Smooth muscle cell (in vitro differentiated cells): ENCODE measurements around the gene ETNK2. TPM values are rescaled to one million over a fixed set of nuclear protein-coding genes. Genes with fewer than 3 reads are reported as not detected.

Experiments
- DNase-seq: peaks from one replicate; lab custom pipeline; 2025; ENCODE audit not compliant: unreplicated experiment; lab: John Stamatoyannopoulos, UW
- H2AFZ ChIP-seq: fragments of 200-600 bp; sonication (generic); 2 replicates; pipeline ENCODE4 v1.6.0; 2016; ENCODE audit warnings: antibody characterized with exemption, low read depth, mild to moderate bottlenecking
- H3F3A ChIP-seq: fragments of 200-600 bp; sonication (generic); 2 replicates; pipeline ENCODE4 v1.6.0; 2017; ENCODE audit warnings: antibody characterized with exemption, low read depth
- H3K27ac ChIP-seq: fragments of 200-600 bp; sonication (generic); 2 replicates; pipeline ENCODE4 v1.5.1; 2016; ENCODE audit warnings: low read depth, mild to moderate bottlenecking
- H3K27me3 ChIP-seq: fragments of 200-600 bp; sonication (generic); 2 replicates; pipeline ENCODE4 v1.6.1; 2016; ENCODE audit warnings: low read depth, mild to moderate bottlenecking
- H3K36me3 ChIP-seq: fragments of 200-600 bp; sonication (generic); 2 replicates; pipeline ENCODE4 v1.5.1; 2016; ENCODE audit warnings: low read depth
- H3K4me1 ChIP-seq: fragments of 200-600 bp; sonication (generic); 2 replicates; pipeline ENCODE4 v1.5.1; 2016; ENCODE audit warnings: low read depth
- H3K4me2 ChIP-seq: fragments of 200-600 bp; sonication (generic); 2 replicates; pipeline ENCODE4 v1.6.0; 2016; ENCODE audit warnings: mild to moderate bottlenecking
- H3K4me3 ChIP-seq: fragments of 200-600 bp; sonication (generic); 2 replicates; pipeline ENCODE4 v1.5.1; 2016; ENCODE audit warnings: mild to moderate bottlenecking
- H3K79me2 ChIP-seq: fragments of 200-600 bp; sonication (generic); 2 replicates; pipeline ENCODE4 v1.6.0; 2016; ENCODE audit warnings: low read depth, mild to moderate bottlenecking
- H3K9ac ChIP-seq: fragments of 200-600 bp; sonication (generic); 2 replicates; pipeline ENCODE4 v1.6.0; 2016; ENCODE audit warnings: low read depth
- H3K9me3 ChIP-seq: fragments of 200-600 bp; sonication (generic); replicated peaks from 2 replicates; pipeline ENCODE4 v1.5.1; 2016; ENCODE audit warnings: low read depth
- H4K20me1 ChIP-seq: fragments of 200-600 bp; sonication (generic); 2 replicates; pipeline ENCODE4 v1.6.0; 2016; ENCODE audit warnings: low read depth
- CTCF ChIP-seq: fragments of 200-600 bp; sonication (generic); IDR thresholded peaks from 2 replicates; pipeline ENCODE4 v1.5.1; 2017; ENCODE audit warnings: borderline replicate concordance, mild to moderate bottlenecking, antibody characterized with exemption; ENCODE audit not compliant: insufficient read depth, poor library complexity, severe bottlenecking
- WGBS: methylation state at CpG from one replicate; pipeline ENCODE4 v1.1.7; 2016; ENCODE audit warnings: low lambda C conversion rate; 5-methylcytosine and 5-hydroxymethylcytosine counted together
- polyA plus RNA-seq: library from polyadenylated mRNA; unstranded; fragments of >200 nt; fragmentation: Nextera tagmentation; extraction: Ambion mirVana; gene quantifications from 2 replicates; pipeline ENCODE4 v1.2.1, GENCODE V29; 2016
- total RNA-seq: library from RNA; depleted of rRNA; stranded (reverse); fragments of >200 nt; gene quantifications from 2 replicates; pipeline ENCODE4 v1.2.3, GENCODE V29; 2014

ETNK2 gene
- total and polyA plus RNA-seq, 2 experiments from 2014 or later = 8.9 to 21.4 TPM

- Histone ChIP-seq H3K4me3 (no peak overlapping the region), H3K79me2 (no peaks in the 10 kb centered on the region), H3K4me2 (no peak overlapping the region), H3K9ac (no peak overlapping the region), H4K20me1 (no peaks in the 10 kb centered on the region), H3K4me1 (no peaks in the 10 kb centered on the region), H3K27ac (no peak overlapping the region), H3K9me3 (no peaks in the 10 kb centered on the region), H2AFZ (no peak overlapping the region), H3K36me3 (no peaks in the 10 kb centered on the region), H3K27me3 (peaks cover 20% of the 10 kb centered on the region), H3F3A (peaks cover 5% of the 10 kb centered on the region)
- no peak for DNase-seq
- no peak for TF ChIP-seq CTCF
- WGBS = 84% methylated on average over 2 of the region's 2 CpGs
Observed at GRCh38 chr1:204172404-204173029, 20.7 kb upstream of the ETNK2 start.

GRCh38 chr1:204171751-204172178 is 19.9 kb upstream of the ETNK2 start:
- no peak for TF ChIP-seq CTCF
- Histone ChIP-seq H3K9ac (no peak overlapping the region), H3K4me2 (no peak overlapping the region), H3K27ac (no peak overlapping the region), H2AFZ (no peak overlapping the region), H3K9me3 (no peaks in the 10 kb centered on the region), H3K4me1 (no peaks in the 10 kb centered on the region), H3K27me3 (peaks cover 19% of the 10 kb centered on the region), H3F3A (peaks cover 5% of the 10 kb centered on the region), H4K20me1 (no peaks in the 10 kb centered on the region), H3K36me3 (no peaks in the 10 kb centered on the region), H3K4me3 (no peak overlapping the region), H3K79me2 (no peaks in the 10 kb centered on the region)
- DNase-seq = no peak
- WGBS = 49% methylated on average over 4 of the region's 4 CpGs

- peaks cover 5% of the 10 kb centered on the region for H3F3A ChIP-seq
- H3K27me3 ChIP-seq = peaks cover 10% of the 10 kb centered on the region
- DNase-seq = no peak
- H4K20me1 ChIP-seq = no peaks in the 10 kb centered on the region
- no peak for TF ChIP-seq CTCF
- no peaks in the 10 kb centered on the region for H3K36me3 ChIP-seq
- no peak overlapping the region for H3K9ac ChIP-seq
- H2AFZ ChIP-seq = no peak overlapping the region
- 92% methylated on average over 3 of the region's 3 CpGs for WGBS
- no peaks in the 10 kb centered on the region for H3K9me3 ChIP-seq
- no peak overlapping the region for H3K4me3 ChIP-seq
- H3K4me1 ChIP-seq = no peaks in the 10 kb centered on the region
- H3K79me2 ChIP-seq = no peaks in the 10 kb centered on the region
- H3K27ac ChIP-seq = no peak overlapping the region
- H3K4me2 ChIP-seq = no peak overlapping the region
Observed at GRCh38 chr1:204170494-204171155, 18.8 kb upstream of the ETNK2 start.
